HG03159 (cell line): ENCODE results near the gene ANLN.
"Not testable (repeated sequence)": the region's sequence is repeated elsewhere in the genome, so short reads cannot be mapped to it uniquely, and the experiment has no call there.

ENCODE experiments used
- ATAC-seq: cut with Tn5 transposase; IDR thresholded peaks from one replicate; pipeline ENCODE4 v1.9.1; 2021; ENCODE audit warnings: mild to moderate bottlenecking, moderate library complexity; ENCODE audit not compliant: unreplicated experiment

Gene ANLN

DNA sequence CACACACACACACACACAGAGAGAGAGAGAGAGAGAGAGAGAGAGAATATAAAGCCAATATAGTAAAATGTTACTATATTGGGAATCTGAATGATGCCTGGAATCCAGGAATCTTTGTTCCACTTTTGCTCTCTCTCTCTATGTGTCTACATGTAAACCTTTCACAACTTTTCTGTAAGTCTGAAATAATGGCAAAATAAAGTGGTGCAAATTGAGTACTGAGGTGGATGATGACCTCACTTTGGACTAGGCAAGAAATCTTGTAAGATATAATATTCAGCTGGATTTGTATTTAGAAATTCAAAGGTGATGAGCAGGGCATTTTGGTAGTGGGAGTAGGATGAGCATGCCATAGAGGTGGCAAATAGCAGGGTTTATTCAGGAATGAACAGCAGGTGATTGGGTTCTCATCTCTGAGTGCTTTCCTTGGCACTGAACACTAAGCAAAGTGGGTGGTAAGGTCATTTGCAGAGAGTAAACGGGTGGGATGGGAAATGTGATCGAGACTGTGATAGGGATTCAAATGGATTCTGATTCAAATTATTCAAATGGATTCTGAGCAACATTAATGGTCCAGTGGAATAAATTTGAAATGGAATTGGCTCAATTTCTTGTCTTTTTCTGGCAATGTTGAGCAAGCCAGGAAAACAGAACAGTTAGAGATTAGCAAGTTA is 9.7 kb upstream of the ANLN start:
- ATAC-seq = no peak

DNA sequence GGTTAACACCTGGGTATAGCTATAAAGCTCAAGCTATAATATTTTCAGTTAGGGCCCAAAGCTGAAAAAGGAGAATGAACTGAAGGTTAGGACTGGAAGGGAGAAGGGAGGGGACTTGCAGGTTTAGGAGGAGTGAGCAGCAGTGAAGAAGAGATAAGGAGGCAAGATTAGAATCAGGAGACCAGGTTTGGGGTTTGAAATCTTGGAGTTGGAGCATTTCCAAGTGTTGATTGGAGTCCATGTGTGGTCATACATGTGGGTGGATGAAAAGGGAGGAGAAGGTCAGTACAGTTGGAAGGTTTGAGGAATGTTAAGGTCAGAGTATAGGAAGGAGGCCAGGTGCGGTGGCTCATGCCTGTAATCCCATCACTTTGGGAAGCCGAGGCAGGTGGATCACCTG is 8.6 kb upstream of the ANLN start:
- no peak for ATAC-seq

DNA sequence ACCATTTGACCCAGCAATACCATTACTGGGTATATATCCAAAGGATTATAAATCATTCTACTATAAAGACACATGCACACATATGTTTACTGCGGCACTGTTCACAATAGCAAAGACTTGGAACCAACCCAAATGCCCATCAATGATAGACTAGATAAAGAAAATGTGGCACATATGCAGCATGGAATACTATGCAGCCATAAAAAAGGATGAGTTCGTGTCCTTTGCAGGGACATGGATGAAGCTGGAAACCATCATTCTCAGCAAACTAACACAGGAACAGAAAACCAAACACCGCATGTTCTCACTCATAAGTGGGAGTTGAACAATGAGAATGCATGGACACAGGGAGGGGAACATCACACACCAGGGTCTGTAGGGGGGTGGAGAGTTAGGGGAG is 6.4 kb upstream of the ANLN start:
- not testable (repeated sequence) for ATAC-seq

DNA sequence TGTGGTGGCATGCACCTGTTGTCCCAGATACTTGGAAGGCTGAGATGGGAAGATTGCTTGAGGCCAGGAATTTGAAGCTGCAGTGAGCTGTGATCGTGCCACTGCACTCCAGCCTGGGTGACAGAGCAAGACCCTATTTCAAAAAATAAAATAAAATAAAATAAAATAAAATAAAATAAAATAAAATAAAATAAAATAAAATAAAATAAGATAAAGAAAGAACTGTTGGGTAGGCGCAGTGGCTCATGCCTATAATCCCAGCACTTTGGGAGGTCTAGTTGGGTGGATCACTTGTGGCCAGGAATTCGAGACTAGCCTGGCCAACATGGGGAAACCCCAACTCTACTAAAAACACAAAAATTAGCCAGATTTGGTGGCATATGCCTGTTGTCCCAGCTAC is 4.0 kb upstream of the ANLN start:
- ATAC-seq = not testable (repeated sequence)

DNA sequence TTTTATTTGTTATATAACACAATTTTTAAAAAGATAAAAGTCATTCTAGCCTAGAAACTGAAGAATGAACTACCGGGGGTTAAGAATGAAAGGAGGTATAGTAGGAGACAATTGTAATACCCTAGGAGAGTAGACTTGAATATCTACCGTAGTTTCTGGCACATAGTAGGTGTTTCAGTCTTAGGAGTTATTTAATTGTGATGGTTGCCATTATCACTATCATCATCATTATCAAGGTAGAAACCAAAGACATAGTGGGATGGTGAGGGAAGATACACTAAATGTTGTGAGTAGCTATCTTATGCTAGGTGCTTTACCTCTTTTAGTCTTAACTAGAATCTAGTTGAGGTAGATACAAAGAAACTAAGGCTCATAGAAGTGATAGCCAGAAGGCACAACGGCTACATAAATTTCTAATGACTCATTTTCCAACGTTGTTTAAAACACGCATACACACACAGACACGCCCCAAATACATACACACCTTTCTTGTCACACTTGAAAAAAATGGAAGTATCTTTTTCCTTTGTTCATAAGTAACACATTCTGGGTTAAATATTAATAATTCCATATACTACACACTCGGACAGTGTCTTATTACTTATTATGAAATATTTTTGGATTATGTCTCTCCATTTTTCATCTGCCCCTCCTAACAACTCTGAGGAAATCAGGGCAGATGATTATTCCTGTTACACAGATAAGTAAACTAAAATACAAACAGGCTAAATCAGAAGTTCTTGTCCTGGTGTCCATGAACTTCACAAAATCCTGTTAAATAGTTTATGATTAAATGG is 2.0 kb upstream of the ANLN start:
- no peak for ATAC-seq

DNA sequence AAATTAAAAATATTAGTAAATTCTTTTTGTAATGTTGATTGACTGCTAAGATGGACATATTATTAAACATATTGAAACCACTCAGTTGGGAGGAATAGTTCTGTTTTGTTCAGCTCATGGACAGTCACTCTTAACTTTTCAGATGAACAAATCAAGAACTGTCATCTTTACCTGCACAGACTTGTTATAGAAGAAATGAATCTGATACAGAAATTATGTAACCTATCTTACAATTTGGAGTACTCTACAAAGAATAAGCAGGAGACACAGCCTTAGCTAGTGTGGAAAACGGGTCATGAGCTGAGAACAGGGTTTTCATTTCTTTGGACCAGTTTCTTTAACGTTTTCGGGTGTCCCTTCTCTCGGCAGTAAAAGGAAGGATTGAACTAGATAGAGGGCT is 1.2 kb upstream of the ANLN start:
- ATAC-seq = no peak

DNA sequence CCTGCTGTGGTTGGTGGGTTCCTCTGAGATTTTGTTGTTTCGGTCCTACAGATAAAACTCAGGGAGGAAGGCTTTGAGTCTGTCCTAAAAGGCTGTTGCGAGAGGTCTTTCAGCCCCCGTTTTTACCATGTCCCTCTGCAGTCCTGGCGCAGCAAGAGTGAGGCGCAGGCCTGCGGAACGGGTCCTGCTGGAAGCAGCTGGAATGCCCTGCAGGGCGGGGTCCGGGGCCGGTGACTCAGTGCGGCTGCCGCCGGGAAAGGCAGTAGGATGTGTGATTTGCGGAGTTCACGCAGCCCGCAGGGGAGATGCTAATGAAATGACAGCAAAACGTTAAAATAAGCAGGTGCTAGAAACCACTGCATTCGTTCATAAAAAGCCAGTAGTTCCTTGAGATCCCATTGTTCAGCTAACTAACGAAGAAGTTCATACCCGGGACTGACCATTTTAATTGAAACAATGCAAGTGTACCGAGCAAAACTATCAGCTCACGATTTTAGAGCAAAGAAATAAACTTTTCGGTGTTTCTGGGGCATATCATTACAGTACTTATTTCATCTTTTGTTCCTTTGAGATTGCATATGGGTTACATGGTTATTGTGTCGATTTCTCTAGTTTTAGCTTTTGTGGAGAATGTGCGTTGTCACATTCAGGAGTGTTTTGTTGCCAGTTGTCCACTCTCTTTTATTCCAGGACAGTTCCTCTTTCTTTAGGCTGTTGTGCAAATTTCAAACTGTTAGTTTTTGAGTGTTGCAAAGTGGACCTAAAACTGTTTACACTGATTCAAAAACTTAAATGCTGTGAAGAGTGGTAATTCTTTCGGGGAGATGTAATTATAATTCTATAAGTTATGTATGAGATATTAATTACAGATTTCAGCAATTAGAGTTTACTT is 783 bp downstream of the ANLN start:
- ATAC-seq = peak; percentile 34

DNA sequence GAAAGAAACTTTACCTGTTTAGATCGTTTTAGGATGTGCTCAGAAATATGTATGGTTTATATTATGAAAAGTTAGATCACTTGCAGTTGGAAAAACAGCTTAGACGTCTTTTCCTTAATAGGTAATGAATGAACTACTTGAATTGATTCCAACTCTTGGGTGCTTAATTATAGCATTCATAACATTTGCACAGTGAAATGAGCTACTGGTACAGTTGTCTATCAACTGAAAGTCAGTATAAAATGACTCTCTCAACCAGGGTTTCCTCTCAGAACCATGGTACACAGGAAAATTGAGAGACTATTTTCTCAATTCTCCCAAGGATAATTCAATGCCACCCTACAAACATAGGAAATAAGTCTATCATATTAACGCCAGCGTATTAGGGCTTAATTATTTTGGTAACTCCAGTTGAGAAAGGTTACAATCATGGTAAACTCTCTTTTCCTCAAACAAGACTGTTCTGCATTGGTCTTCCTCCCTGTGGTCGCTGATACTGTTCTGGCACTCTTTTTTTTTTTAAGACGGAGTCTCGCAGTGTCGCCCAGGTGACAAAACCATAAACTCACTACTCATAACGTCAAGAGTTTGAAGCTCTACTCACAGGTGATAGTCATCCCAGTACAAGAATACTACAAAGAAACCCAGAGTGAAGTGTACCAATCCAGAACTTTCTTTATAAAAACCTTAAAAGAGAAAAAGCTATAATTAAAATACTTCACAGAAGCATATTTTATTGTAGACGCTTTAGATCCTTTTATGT is 2.0 kb downstream of the ANLN start:
- ATAC-seq = peak; percentile 52

DNA sequence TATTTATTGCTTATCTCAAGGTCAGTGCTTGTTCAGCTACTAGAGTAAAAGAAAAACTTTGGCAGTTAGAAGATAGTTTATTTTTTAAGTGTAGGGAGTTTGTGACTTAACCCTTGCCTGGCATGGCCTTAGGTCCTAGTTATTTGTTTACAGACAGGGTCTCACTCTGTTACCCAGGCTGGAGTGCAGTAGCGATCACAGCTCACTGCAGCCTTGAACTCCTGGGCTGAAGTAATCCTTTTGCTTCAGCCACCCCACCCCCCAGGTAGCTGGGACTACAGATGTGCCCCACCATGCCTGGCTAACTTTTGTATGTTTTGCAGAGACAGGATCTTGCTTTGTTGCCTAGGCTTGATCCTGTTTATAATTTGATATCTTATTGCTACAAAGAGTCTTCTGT is 4.2 kb downstream of the ANLN start:
- no peak for ATAC-seq

DNA sequence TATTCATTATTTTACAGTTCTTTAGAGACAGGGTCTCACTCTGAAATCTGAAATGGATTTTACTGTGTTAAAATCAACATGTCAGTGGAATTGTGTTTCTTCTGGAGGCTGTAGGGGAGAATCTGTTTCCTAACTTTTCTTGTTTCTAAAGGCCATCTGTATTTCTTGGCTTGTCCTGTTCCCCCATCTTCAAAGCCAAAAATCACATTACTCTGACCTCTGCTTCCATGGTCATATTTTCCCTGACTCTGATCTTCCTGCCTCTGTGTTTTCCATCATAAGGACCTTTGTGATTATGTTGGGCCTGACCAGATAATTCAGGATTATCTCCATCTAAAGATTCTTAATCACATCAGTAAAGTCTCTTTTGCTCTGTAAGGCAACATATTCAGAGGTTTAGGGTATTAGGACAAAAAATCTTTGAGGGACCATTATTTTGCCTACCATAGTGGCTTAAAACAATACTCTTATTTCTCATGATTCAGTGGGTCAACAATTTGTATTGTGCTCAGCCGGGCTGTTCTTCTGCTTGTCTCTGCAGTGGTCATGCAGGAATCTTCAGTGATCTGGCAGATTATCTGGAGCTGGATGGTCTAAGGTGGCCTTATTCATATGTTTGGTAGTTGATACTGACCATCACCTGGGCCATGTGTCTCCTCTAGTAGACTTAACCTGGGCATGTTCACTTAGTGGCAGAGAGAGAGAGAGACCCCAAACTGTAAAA is 5.7 kb downstream of the ANLN start:
- no peak for ATAC-seq

DNA sequence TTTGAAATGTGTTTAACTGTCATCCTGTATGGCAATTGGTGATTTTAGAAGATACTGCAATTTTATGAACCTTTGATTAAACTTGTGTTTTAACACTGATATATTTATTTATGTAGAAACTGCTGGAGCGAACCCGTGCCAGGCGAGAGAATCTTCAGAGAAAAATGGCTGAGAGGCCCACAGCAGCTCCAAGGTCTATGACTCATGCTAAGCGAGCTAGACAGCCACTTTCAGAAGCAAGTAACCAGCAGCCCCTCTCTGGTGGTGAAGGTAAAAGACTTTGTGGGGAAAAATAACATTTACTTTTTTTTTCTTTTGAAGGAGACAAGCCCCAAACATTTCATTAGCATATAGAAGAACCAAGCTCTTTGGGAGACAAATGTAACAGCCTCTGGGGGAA is 6.5 kb downstream of the ANLN start:
- ATAC-seq = no peak

DNA sequence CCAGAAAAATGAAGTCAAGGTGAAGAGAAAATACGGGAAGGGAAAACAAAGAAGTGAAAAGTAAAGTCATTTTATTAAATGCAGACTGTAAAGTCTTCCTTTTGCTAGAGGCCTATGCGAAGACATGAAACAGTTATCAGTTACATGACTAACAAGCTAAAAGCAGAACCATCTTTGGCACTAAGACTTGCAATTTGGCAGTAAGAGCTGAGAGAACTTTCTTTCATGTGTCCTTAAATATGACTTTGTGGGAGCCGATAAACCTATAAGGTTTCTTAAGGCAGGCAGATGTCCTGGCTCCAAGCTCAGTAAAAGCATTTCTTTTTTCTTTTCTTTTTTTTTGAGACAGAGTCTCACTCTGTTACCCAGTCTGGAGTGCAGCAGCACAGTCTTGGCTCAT is 10.4 kb downstream of the ANLN start:
- ATAC-seq = no peak

DNA sequence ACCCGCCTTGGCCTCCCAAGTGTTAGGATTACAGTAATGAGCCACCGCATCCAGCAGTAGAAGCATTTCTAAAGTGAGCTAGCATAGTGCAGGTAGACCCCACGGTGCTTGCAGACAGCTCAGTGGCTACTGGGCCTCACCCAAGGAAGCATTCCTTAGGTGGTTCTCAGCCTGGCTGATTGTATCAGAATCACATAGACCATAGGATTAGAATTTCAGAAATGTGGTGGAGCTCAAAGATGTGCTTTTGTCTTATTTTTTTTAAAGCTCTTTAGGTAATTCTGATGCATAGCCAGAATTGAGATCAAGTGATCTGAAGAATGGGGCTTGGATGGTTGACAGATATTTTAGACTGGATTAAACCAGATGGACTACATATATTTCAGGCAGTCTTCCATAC is 10.9 kb downstream of the ANLN start:
- no peak for ATAC-seq

DNA sequence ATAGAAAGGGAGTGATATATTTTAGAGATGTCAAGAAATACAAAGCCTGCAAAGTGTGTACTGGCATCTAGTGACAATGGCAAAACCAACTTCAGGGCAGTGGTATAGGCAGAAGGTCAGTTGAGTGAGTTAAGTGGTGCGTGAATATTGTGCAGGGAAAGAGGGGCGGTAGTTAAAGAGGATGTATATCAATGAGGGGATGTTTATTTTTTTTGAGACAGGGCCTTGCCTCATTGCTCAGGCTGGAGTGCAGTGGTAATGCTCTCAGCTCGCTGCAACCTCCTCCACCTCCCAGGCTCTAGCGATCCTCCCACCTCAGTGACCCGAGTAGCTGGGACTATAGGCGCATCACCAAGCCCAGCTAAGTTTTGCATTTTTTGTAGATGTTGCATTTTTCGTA is 13.8 kb downstream of the ANLN start:
- ATAC-seq = no peak

DNA sequence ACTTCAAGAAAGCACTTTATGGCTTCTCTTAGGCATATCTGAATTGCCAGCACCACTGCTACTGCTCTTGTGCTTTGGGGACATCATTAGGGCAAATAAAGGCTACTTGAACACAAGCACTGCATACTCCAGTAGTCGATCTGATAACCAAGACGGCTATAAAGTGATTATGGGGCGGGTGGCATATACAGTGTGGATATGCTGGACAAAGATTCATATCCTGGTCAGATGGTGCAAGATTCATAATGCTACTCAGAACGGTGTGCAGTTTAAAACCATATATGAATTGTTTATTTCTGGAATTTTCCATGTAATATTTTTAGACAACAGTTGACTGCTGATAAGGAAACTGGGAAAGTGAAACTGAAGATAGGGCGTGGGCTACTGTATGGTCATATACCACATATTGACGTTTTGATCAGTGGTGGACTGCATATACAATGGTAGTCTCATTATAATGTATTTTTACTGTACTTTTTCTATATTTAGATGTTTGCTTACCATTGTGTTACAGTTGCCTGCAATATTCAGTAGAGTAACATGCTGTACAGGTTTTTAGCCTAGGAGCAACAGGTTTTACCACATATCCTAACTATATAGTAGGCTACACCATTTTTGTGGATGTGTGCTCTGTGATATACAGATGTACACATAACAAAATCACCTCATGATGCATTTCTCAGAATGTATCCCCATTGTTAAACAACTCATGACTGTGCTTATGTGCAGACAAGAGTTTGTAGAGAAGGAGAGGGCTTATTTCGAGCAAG is 15.2 kb downstream of the ANLN start:
- no peak for ATAC-seq

DNA sequence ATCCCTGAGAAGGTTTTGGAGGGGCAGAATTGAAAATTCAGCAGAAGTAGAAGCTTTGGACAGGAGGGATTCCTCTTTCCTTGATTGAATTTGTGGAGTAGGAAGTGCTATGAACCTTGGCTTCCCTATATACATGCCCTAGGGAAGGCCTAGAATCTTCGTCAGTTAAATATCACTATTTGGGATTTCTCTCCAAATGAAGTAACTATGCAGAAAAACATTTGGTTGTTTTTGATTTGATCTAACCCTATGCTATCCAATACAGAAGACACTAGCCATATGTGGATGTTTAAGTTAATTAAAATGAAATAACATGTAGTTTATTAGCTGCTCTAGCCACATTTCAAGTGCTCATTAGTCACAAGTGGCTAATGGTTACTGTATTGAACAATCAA is 15.7 kb downstream of the ANLN start:
- no peak for ATAC-seq

DNA sequence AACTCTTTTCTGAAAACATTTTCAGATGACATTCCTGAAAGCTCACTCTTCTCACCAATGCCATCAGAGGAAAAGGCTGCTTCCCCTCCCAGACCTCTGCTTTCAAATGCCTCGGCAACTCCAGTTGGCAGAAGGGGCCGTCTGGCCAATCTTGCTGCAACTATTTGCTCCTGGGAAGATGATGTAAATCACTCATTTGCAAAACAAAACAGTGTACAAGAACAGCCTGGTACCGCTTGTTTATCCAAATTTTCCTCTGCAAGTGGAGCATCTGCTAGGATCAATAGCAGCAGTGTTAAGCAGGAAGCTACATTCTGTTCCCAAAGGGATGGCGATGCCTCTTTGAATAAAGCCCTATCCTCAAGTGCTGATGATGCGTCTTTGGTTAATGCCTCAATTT is 16.5 kb downstream of the ANLN start:
- no peak for ATAC-seq

DNA sequence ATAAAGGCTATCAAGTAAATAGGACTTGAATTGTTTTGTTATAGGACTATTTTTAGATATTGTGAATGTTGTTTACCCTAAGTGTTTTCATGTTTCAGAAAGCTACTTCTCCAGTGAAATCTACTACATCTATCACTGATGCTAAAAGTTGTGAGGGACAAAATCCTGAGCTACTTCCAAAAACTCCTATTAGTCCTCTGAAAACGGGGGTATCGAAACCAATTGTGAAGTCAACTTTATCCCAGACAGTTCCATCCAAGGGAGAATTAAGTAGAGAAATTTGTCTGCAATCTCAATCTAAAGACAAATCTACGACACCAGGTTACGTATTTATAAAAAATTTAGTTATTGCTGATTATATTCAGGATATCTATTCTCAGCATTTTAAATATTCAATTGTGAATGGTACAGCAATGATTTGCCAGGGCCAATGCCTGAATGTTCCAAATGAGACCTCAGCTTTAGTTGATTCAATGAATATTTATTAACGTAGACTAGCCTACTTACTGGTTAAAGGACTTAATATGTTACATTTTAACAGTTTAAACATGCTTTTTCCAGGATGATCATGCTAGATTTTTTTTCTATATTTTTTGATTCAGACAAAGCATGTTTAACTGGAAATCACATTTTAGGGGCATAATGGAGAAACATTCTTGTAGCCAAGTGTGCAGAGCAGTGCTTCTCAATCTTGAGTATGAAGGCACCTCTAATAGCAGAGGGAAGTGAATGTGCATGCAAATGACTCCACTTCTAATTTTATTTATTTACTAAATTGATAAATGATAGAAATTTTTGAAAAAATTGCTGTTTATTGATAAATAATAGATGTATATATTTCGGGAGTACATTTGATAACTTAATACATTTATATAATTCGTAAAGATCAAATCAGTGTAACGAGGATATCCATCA is 18.2 kb downstream of the ANLN start:
- no peak for ATAC-seq

DNA sequence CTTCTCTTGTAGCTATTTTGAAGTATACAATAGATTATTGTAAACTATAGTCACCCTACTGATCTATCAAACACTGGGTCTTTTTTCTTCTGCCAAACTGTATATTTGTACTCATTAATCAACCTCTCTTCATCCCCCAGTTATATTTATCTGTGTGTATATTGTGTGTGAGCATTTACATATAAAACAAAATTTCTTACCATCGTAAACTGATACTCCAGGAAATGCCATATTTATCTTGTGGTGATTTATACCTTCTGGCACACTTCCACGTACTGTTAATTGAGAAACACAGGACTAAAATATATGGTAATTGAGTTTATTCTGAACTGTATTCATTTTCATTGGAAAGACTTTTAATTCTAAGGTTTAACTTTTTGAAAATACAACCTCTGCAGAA is 18.9 kb downstream of the ANLN start:
- ATAC-seq = no peak
